Breast epithelium (tissue), 4 donors: Measurements from ENCODE around the gene FEM1A. TPM values are rescaled to one million over a fixed set of nuclear protein-coding genes. Genes with fewer than 3 reads are reported as not detected.
A peak's percentile ranks its signal among the peaks of the same experiment; 100 is the strongest.
"Not testable (repeated sequence)": the region's sequence is repeated elsewhere in the genome, so short reads cannot be mapped to it uniquely, and the experiment has no call there.

Experiments used
- DNase-seq, 2 donors: peaks; one replicate each; pipeline ENCODE4 v3.0.0-alpha.2; 2019; ENCODE audit warnings: low spot score in 2 of 2
- H3K27ac ChIP-seq, 2 donors: fragments of 200-600 bp; sonication (generic) in 1 of 2; one replicate each; pipeline ENCODE4 v1.5.1; 2016 to 2019; ENCODE audit warnings: mild to moderate bottlenecking in 1 of 2
- H3K27me3 ChIP-seq, 2 donors: fragments of 200-600 bp; sonication (generic) in 1 of 2; one replicate each; pipeline versions ENCODE4 v1.5.1 to v1.6.0; 2017 to 2019; ENCODE audit warnings: control low read depth in 1 of 2, mild to moderate bottlenecking in 1 of 2
- H3K36me3 ChIP-seq: fragments of 200-600 bp; one replicate; pipeline ENCODE4 v1.5.1; 2019
- H3K4me1 ChIP-seq, 2 donors: fragments of 200-600 bp; sonication (generic); one replicate each; pipeline ENCODE4 v1.5.1; 2016 to 2019; ENCODE audit warnings: control low read depth in 1 of 2
- H3K4me3 ChIP-seq, 3 donors: fragments of 200-600 bp; sonication (generic); 1 replicate in 2 of 3; 2 replicates in 1 of 3; pipeline ENCODE4 v1.5.1; 2016 to 2019; ENCODE audit warnings: mild to moderate bottlenecking in 3 of 3, moderate library complexity in 2 of 3
- H3K9me3 ChIP-seq, 2 donors: fragments of 200-600 bp; sonication (generic) in 1 of 2; one replicate each; pipeline ENCODE4 v1.5.1; 2016 to 2019; ENCODE audit warnings: control low read depth in 1 of 2
- CTCF ChIP-seq, 3 donors: fragments of 450-650 bp; IDR thresholded peaks; one replicate each; pipeline ENCODE4 v1.5.1; 2016 to 2017; ENCODE audit warnings: antibody characterized with exemption in 3 of 3, mild to moderate bottlenecking in 3 of 3, moderate library complexity in 3 of 3
- POLR2A ChIP-seq: fragments of 450-650 bp; IDR thresholded peaks from one replicate; pipeline ENCODE4 v1.6.1; 2016; ENCODE audit warnings: antibody characterized with exemption, mild to moderate bottlenecking, moderate library complexity
- POLR2AphosphoS5 ChIP-seq, 3 donors: sonication (generic); formaldehyde crosslinking; IDR thresholded peaks; one replicate each; pipeline ENCODE4 v1.6.1; 2017; ENCODE audit warnings: antibody characterized with exemption in 3 of 3
- intact Hi-C: fragments of 100-400 bp; cut with DNase I; formaldehyde crosslinking; loops from one replicate; pipeline ENCODE4 v1.15.1; 2023; ENCODE audit warnings: low total_unique reads
- total RNA-seq, 3 donors: library from RNA; depleted of rRNA; stranded (reverse); fragments of >200 nt; gene quantifications; one replicate each; pipeline ENCODE4 v1.1.0, GENCODE V29; 2016

FEM1A gene
- total RNA-seq, 3 donors from 2014 or later = 10.4 to 17.6 (median 12.5) TPM

- no peaks in the 10 kb centered on the region for H3K27me3 ChIP-seq
- H3K4me3 ChIP-seq = no peak overlapping the region
- intact Hi-C loops = no loop called here
- peaks cover 0 to 13% of the 10 kb centered on the region in 2 donors for H3K4me1 ChIP-seq
- no peaks in the 10 kb centered on the region for H3K36me3 ChIP-seq
- H3K27ac ChIP-seq = no peak overlapping the region
- DNase-seq = no peak
- H3K9me3 ChIP-seq = no peaks in the 10 kb centered on the region
- TF ChIP-seq POLR2A (no peak), CTCF (IDR thresholded peaks at IDR 0.05) (no peak), POLR2AphosphoS5 (IDR thresholded peaks at IDR 0.05) (no peak)
These were observed 11.2 kb downstream of the FEM1A start for GRCh38 chr19:4802711-4803110.

GRCh38 chr19:4803736-4804695, 12.5 kb downstream of the FEM1A start:
- peaks cover 0 to 13% of the 10 kb centered on the region in 2 donors for H3K4me1 ChIP-seq
- H3K27ac ChIP-seq = no peak overlapping the region
- no peaks in the 10 kb centered on the region for H3K27me3 ChIP-seq
- intact Hi-C loops = no loop called here
- no peak for DNase-seq
- no peaks in the 10 kb centered on the region for H3K9me3 ChIP-seq
- peak overlapping the region in 1 of 3 donors; percentile 20 for H3K4me3 ChIP-seq
- H3K36me3 ChIP-seq = no peaks in the 10 kb centered on the region
- TF ChIP-seq CTCF (IDR thresholded peaks at IDR 0.05) = peak in 2 of 3 donors; percentile 53 to 80
- no peak for TF ChIP-seq POLR2AphosphoS5 (IDR thresholded peaks at IDR 0.05)
- TF ChIP-seq POLR2A = no peak

GRCh38 chr19:4805140-4805539, 13.6 kb downstream of the FEM1A start:
- DNase-seq, H3K36me3 ChIP-seq, H3K27ac ChIP-seq, H3K9me3 ChIP-seq, H3K4me3 ChIP-seq, intact Hi-C loops, H3K27me3 ChIP-seq: not testable (repeated sequence)
- peaks cover 0 to 11% of the 10 kb centered on the region in 2 donors for H3K4me1 ChIP-seq

GRCh38 chr19:4806384-4806783, 14.8 kb downstream of the FEM1A start:
- no peak overlapping the region for H3K27ac ChIP-seq
- intact Hi-C loops = no loop called here
- H3K27me3 ChIP-seq = no peaks in the 10 kb centered on the region
- no peak for TF ChIP-seq POLR2A
- TF ChIP-seq POLR2AphosphoS5 (IDR thresholded peaks at IDR 0.05) = no peak
- TF ChIP-seq CTCF (IDR thresholded peaks at IDR 0.05) = no peak
- no peak for DNase-seq
- H3K4me3 ChIP-seq = no peak overlapping the region
- peaks cover 0 to under 1% of the 10 kb centered on the region in 2 donors for H3K4me1 ChIP-seq
- H3K36me3 ChIP-seq = no peaks in the 10 kb centered on the region
- no peaks in the 10 kb centered on the region for H3K9me3 ChIP-seq

- no peaks in the 10 kb centered on the region for H3K9me3 ChIP-seq
- H3K4me1 ChIP-seq = no peaks in the 10 kb centered on the region
- intact Hi-C loops = no loop called here
- TF ChIP-seq POLR2A (no peak), CTCF (IDR thresholded peaks at IDR 0.05) (no peak), POLR2AphosphoS5 (IDR thresholded peaks at IDR 0.05) (no peak)
- no peaks in the 10 kb centered on the region for H3K27me3 ChIP-seq
- H3K36me3 ChIP-seq = no peaks in the 10 kb centered on the region
- H3K27ac ChIP-seq = no peak overlapping the region
- DNase-seq = no peak
- H3K4me3 ChIP-seq = no peak overlapping the region
These were observed 15.7 kb downstream of the FEM1A start for GRCh38 chr19:4807188-4807587.
